SIG-M5 treated with dmso at 0.1 percent for 504 hours (cell line): Measurements from ENCODE around the gene GBF1.

Experiments
- DNase-seq: peaks from one replicate; lab custom pipeline; 2025; ENCODE audit not compliant: unreplicated experiment; lab: John Stamatoyannopoulos, UW

Gene GBF1

DNA sequence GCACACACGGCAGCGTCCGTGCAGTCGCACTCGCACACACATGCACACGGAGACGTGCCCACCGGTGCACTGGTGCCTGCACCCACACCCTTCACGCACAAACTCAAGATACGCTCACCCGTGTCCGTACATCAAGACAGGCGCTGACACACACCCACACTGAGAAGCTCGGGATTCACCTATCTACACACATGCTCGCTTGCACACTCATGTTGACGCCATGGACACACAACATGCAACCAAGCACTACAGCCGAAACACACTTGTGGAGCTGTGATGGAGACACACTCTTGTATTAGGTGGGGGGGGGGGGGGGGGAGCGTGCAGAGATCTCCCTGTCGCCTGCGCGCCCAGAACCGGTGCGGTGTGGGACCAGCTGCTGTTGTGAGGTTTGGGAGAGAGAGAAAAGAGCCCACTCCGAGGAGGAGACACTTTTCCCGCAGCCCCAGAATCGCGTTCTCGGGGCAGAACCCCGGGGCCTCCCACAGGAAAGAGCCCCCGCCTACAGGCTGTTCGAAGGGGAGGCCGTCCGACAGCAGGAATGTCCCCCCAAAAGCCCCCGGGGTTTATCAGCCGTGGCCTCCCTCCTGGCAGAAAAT lies 149.6 kb downstream of the GBF1 start:
- DNase-seq: peak; percentile 46

DNA sequence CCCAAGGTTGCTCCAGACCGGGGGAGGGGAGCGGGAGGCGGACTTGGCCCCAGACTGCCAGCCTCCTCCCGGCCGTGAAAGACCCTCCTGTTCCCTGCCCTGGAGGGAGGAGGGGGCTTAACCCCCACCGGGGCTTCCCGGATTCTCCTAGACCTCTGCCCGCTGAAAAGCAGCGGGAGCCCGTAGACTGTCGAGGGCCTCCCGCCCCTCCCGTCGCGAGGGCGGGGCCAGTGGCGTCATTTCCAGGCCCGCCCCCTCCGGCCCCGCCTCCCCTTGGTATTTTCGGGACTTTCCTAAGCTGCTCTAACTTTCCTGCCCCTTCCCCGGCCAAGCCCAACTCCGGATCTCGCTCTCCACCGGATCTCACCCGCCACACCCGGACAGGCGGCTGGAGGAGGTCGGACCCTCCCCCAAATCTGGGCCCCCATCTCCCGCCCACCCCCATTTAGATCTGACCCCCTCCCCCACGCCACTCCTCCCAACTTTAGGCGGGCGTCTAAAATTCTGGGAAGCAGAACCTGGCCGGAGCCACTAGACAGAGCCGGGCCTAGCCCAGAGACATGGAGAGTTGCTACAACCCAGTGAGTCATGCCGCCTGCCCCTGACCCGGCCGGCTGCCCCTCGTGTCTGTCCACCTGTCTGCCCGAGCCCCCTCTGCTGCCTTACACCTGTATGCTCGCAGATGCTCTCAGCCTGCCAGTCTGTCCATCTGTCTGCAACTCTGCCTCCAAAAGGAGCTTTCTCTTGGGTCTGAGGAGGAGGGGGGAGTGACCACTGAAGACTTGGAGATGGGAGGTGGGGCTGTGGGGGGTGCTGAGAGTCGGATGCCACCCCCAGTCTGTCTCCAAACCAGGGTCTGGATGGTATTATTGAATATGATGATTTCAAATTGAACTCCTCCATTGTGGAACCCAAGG lies 150.3 kb downstream of the GBF1 start, which contains the start of gene NFKB2:
Gene NFKB2, plus strand, starts transcription at position 306 of the 917 bp plus-strand sequence. Its CDS starts 255 bp downstream, at position 561.
- peak; percentile 66 for DNase-seq

DNA sequence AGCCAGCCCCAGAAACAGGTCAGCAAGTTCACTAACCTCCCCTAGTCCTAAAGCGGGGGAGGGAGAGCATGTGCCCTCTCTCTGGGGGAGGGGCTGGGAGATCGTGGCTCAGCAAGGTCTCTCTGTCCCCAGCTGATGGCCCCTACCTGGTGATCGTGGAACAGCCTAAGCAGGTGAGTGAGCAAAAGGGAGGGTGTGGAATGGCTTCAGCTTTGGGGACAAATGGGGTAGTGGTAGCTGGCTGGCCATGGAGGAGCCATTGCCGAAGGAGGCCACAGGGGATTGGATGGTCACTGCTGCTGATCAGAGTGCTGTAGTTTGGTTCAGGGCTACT lies 151.0 kb downstream of the GBF1 start:
- no peak for DNase-seq

DNA sequence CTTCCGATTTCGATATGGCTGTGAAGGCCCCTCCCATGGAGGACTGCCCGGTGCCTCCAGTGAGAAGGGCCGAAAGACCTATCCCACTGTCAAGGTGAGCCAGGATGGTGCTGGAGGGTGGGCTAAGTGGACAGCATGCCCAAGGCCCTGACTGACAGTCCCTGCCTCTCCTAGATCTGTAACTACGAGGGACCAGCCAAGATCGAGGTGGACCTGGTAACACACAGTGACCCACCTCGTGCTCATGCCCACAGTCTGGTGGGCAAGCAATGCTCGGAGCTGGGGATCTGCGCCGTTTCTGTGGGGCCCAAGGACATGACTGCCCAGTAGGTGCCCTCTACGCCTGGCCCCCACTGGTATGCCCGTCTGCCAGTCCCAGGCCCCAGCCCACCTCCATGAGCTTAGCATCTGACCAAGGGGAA lies 151.4 kb downstream of the GBF1 start:
- DNase-seq: no peak

DNA sequence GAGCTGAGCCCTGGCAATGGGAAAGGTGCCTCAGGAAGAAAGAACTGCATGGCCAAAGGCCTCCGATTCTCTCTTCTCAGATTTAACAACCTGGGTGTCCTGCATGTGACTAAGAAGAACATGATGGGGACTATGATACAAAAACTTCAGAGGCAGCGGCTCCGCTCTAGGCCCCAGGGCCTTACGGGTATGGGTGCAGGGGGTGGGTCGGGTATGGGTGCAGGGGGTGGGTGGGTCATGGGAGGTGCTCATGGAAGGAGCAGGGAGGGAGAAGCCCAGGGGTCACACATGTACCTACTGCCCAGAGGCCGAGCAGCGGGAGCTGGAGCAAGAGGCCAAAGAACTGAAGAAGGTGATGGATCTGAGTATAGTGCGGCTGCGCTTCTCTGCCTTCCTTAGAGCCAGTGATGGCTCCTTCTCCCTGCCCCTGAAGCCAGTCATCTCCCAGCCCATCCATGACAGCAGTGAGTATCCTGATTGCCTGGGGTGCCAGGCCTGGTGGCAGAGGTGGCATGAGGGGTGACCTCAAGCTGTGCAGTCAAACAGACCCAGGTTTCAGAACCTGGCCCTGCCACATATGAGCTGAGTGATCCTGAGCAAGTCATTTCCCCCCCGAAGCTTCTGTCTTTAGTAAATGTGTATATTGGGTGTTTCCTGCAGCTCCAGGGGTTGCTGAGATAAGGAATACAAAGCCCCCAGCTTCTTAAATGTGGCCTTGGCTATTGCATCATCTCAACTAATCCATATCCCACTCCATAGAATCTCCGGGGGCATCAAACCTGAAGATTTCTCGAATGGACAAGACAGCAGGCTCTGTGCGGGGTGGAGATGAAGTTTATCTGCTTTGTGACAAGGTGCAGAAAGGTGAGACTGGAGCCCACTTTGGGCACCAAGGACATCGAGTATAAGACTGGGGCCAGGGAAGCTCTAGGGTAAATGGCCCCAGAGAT lies 152.2 kb downstream of the GBF1 start:
- DNase-seq: no peak

DNA sequence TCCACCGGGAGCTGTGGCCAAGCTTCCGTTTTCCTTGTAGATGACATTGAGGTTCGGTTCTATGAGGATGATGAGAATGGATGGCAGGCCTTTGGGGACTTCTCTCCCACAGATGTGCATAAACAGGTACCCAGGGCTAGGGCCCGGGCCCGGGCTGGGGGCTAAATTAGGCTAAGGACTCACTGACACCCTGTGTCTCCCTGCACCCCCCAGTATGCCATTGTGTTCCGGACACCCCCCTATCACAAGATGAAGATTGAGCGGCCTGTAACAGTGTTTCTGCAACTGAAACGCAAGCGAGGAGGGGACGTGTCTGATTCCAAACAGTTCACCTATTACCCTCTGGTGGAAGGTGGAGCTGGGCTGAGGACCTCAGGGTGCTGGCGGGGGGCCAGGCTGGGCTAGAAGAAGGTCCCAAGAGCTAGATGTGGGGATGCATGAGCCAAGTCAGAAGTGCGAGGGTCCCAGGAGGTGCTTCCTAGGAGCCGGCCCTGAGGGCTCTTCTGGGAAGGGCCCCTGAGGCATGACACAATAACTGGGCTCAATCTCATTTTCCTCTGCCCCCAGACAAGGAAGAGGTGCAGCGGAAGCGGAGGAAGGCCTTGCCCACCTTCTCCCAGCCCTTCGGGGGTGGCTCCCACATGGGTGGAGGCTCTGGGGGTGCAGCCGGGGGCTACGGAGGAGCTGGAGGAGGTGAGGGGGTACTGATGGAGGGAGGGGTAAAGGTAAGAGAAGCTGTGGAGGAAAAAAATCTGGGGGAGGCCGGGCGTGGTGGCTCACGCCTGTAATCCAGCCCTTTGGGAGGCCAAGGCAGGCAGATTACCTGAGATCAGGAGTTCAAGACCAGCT lies 153.1 kb downstream of the GBF1 start:
- no peak for DNase-seq

DNA sequence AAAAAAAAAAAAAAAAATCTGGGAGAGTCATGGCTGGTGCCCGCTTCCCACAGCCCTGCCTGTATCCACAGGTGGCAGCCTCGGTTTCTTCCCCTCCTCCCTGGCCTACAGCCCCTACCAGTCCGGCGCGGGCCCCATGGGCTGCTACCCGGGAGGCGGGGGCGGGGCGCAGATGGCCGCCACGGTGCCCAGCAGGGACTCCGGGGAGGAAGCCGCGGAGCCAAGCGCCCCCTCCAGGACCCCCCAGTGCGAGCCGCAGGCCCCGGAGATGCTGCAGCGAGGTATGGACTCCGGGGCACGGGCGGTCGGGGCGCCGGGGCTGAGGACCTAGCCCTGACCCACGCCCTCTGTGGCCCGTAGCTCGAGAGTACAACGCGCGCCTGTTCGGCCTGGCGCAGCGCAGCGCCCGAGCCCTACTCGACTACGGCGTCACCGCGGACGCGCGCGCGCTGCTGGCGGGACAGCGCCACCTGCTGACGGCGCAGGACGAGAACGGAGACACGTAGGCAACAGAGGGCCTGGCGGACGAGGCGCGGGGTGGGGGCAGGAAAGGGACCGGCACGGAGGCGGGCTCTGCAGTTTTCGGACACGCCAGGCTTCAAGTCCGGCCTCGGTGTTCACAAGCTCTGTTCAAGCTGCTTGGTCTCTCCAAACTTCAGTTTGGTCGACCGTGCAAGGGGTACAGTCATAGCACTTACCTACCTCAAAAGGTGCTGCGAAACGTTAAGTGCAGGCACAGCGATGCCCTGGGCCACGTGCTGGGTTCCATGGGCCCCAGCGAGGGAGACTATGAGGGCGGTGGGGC lies 154.1 kb downstream of the GBF1 start:
- peak; percentile 83 for DNase-seq

DNA sequence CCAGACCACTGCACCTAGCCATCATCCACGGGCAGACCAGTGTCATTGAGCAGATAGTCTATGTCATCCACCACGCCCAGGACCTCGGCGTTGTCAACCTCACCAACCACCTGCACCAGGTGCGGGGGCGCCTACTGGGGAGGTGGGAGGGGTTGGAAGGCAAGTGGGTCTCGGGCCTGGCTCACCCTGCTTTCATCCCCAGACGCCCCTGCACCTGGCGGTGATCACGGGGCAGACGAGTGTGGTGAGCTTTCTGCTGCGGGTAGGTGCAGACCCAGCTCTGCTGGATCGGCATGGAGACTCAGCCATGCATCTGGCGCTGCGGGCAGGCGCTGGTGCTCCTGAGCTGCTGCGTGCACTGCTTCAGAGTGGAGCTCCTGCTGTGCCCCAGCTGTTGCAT lies 154.7 kb downstream of the GBF1 start:
- no peak for DNase-seq

DNA sequence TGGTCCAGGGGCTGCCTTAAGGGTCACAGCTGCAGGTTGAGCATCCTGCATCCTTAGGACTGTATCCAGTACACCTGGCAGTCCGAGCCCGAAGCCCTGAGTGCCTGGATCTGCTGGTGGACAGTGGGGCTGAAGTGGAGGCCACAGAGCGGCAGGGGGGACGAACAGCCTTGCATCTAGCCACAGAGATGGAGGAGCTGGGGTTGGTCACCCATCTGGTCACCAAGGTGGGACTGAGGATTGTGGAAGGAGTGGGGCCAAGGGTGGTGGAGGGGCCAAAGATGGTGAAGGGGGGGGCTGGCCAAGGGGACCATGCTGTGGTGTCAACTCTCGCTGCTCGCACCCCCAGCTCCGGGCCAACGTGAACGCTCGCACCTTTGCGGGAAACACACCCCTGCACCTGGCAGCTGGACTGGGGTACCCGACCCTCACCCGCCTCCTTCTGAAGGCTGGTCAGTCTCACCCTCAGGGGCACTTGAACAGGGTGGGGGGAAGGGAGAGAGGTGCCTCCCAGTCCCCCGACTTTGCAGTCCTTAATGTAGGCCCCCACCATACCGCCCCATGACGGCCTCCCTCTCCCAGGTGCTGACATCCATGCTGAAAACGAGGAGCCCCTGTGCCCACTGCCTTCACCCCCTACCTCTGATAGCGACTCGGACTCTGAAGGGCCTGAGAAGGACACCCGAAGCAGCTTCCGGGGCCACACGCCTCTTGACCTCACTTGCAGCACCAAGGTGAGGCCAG lies 155.4 kb downstream of the GBF1 start:
- DNase-seq: no peak

DNA sequence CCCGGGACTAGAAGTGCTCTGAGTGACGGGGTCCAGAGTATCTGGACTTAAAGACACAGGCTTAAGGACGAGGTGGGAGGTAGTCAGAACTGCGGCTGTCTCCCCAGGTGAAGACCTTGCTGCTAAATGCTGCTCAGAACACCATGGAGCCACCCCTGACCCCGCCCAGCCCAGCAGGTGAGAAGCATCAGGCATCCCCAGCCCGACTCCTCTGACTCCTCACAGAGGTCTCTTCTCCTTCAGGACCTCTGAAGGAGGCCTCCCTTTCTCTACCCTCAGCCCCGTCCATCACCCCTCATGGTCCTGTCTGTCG lies 156.0 kb downstream of the GBF1 start:
- no peak for DNase-seq

DNA sequence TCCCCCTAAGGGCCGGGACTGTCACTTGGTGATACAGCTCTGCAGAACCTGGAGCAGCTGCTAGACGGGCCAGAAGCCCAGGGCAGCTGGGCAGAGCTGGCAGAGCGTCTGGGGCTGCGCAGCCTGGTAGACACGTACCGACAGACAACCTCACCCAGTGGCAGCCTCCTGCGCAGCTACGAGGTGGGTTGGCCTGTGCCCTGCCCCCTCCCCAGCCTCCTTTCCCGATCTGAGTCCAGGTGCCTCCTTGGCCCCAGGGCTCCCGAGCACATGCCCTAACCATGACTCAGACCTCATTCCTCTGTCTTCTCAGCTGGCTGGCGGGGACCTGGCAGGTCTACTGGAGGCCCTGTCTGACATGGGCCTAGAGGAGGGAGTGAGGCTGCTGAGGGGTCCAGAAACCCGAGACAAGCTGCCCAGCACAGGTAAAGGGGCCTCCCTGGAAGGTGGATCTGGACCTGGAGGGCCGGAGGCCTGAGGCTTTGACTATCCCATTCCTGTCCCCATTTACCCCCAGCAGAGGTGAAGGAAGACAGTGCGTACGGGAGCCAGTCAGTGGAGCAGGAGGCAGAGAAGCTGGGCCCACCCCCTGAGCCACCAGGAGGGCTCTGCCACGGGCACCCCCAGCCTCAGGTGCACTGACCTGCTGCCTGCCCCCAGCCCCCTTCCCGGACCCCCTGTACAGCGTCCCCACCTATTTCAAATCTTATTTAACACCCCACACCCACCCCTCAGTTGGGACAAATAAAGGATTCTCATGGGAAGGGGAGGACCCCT lies 156.6 kb downstream of the GBF1 start:
- no peak for DNase-seq

DNA sequence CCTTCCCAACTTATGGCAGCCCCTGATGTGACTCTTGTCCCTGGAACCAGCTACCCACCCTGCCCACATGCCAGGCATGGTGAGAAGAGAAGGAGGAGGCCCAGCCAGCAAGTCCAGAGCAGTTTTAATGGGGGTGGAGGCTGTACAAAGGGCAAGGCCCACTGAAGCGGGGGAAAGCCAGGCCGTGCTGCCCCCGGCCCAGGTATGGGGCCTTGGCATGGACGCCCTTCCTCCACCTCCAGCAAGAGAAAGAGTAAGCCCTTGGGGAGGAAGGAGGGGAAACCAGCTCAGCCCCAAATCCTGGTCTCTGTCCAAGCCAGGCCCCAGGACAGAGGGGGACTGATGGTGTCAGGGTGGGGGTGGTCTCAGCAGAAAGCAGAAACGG lies 157.2 kb downstream of the GBF1 start:
- no peak for DNase-seq

DNA sequence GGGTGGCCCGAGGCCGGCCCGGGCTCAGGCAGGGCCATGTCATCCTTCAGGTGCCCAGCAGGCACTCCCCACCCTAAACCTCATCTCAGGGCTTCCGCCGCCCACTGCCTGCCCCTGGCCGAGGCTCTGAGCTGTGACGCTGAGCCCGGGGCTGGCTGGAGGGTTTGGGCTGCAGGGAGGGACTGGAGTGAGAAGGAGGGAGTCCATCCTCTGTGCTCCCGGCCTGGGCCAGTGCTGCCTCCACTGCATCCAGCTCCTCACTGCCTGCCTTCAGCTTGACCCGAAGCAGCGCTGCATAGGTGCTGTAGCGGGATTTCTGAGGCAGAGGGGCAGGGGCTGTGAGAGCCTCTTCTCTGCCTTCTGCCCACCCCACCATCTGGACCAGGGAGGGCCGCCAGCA lies 157.8 kb downstream of the GBF1 start:
- DNase-seq: no peak

DNA sequence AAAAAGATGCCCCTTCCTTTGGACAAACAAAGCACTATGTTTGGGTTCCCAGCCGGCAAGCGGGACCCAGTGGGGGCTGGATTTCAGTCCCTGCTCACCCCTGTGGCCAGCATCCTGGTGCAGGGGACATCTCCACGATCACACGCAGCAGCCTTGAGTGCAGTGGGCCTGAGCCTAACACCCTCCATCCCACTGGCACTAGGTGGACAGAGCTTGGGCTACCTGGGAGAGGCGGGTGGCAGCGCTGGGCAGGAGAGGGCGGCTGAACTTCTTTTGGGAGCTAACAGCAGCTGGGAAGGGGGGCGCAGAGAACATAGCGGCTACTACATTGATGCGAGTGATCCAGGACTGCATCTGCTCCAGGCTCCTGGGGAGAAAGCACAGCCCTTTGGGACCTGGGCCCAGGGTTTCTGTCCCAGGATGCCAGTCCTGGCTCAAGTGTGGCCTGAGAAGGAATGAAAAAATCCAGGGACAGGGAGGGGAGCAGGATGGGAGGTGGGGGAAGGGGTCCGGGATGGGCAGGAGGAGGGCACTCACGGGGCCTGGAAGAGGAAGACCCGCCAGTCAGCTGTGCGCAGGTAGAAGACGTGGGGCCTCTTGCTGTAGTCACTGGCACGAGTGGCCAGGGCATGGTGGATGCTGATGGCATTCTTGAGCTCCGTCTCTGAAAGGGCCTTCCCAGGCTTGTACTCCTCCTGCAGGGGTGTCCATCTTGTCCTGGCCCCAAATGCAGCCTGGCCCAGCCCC lies 159.2 kb downstream of the GBF1 start:
- no peak for DNase-seq

DNA sequence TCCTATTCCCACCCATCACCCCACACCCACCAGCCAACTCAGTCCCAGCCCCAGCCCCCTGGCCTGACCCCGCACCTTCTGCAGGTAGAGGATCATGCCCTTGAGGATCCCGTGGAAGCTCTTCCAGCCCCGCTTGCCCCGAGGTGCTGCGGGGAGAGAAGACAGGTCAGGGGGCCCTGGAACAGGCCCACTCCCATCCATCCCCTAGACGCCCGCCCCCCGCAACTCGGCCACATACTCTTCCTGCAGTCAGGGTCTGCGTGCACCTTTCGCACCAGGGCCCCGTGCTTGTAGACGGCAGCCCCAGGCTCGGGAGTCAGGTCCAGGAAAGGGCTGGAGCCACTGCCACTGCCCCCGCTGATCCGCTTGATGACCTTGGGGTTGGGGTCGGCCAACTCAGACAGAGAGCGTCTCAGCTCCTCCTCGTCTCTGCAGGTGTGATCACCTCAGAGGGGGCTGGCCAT lies 159.8 kb downstream of the GBF1 start:
- DNase-seq: no peak

DNA sequence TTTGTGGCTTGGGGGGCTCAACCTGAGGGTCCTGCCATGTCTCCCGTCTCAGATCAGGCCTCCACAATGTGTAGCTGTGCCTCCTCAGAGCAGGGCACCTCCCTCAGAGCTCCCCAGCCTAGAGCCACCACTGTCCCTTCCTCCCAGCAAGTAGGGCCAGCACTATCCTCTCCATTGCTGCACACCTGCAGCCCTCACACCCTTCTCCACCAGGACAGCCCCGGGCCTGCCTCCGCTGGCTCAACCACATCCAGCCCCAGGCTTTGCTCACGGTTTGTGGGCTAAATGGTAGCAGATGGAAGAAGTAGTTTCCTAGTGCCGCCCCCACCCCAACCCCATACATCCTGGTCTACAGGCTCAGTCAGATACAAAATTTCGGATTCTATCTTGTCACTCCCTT lies 160.3 kb downstream of the GBF1 start:
- DNase-seq: no peak

DNA sequence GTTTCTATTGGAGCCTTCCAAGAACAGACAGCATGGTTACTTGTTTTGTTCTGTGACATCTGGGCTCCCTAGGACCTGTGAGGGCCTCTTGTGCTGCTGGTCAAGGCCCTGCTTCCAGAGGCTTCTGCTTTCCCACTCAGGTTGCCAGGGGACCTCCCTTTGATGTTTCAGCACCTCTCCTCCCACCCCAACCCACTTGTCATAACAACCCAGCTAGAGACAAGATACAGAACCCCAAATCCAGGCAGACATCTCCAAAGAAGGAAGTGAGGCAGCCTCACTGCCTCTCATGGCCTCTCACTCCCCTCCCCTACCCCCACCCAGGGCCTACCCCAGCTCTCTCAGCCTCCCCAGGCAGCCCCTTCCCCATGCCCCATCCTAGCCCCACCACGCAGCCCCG lies 161.5 kb downstream of the GBF1 start:
- no peak for DNase-seq
